GM12892 (cell line): ENCODE measurements around the gene ZCCHC18. TPM values are rescaled to one million over a fixed set of nuclear protein-coding genes. Genes with fewer than 3 reads are reported as not detected.
"Not testable (repeated sequence)": the region's sequence is repeated elsewhere in the genome, so short reads cannot be mapped to it uniquely, and the experiment has no call there.

Experiments
- DNase-seq: peaks from one replicate; pipeline ENCODE4 v3.0.0; 2011; ENCODE audit not compliant: insufficient read length
- FAIRE-seq: peaks from 2 replicates; lab custom pipeline; 2011; peaks lifted over from hg19 to GRCh38; lab: Jason Lieb, UNC
- POLR2A ChIP-seq: IDR thresholded peaks from 2 replicates; pipeline ENCODE4 v1.6.1; 2011; ENCODE audit warnings: low read depth, low read length, control low read depth
- POLR2AphosphoS5 ChIP-seq: IDR thresholded peaks from 2 replicates; pipeline ENCODE4 v1.6.1; 2011; ENCODE audit warnings: low read depth, low read length, control low read depth
- TAF1 ChIP-seq: IDR thresholded peaks from 2 replicates; pipeline ENCODE4 v1.6.1; 2011; ENCODE audit warnings: low read depth, mild to moderate bottlenecking, control low read depth, low read length, borderline replicate concordance
- polyA plus RNA-seq: library from polyadenylated mRNA; unstranded; fragments of >200 nt; gene quantifications from one replicate; pipeline ENCODE4 v1.2.1, GENCODE V29; 2012; ENCODE audit warnings: missing spikeins, inconsistent platforms; ENCODE audit not compliant: missing spikeins

The ZCCHC18 gene
- polyA plus RNA-seq = 1.1 TPM

DNA sequence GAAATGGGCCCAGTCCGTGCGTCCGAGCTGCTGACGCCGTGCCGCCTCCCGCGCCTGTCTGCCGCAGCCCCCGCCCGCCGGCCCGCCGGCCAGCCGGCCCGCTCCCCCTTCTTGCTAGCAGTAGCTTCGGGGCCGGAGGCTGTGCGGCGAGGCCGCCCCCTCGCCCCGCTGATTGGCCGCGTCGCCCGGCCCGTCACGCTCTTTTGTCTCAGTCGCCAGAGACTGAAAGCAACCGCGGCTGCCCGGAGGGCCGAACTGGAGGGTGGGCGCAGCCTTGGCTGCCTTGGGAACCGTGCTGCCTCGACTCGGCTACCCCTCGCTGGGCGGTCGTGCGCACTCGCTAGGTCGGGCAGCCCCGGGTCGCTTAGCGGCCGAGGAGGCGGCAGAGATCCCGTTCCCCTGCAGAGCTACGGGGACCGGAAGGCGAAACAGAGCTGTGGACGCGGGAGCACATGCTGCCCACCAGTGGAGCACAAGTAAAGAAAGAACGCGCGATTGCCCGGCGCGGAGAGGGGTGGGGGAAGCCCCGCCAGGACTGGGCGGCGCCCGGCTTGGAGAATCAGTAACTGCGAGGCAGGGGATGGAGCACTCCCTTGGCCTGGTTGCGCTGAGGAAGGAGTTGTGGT is at the start of gene ZCCHC18:
ZCCHC18 (plus strand) TSS at position 198 of the 626 bp plus-strand sequence. CDS start 1,589 bp downstream, outside the sequence.
- DNase-seq (peak; percentile 51), FAIRE-seq (peak; percentile 42)
- TF ChIP-seq POLR2A (peak; percentile 55; the same call in 1 of the 2 replicates), POLR2AphosphoS5 (no peak)

DNA sequence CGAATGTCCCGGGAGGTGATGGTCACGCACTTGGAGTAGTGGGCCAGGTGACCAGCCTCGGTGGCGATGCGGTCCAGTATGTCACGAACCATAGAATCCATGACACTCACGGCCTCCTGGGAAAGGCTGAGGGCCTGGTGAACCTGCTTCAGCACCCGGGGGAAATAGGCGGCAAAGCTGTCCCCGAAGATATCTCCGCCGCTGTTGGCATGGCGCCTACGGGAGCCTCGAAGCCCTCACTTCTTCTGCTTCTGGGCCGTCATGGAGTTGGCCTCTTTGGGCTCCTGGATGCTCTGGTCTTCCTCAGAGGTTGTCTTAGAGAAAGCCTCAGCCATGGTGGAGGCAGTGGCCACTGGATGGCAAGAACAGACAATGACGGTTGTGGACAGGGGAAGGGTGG is 49.7 kb upstream of the ZCCHC18 start:
- not testable (repeated sequence) for FAIRE-seq, DNase-seq

DNA sequence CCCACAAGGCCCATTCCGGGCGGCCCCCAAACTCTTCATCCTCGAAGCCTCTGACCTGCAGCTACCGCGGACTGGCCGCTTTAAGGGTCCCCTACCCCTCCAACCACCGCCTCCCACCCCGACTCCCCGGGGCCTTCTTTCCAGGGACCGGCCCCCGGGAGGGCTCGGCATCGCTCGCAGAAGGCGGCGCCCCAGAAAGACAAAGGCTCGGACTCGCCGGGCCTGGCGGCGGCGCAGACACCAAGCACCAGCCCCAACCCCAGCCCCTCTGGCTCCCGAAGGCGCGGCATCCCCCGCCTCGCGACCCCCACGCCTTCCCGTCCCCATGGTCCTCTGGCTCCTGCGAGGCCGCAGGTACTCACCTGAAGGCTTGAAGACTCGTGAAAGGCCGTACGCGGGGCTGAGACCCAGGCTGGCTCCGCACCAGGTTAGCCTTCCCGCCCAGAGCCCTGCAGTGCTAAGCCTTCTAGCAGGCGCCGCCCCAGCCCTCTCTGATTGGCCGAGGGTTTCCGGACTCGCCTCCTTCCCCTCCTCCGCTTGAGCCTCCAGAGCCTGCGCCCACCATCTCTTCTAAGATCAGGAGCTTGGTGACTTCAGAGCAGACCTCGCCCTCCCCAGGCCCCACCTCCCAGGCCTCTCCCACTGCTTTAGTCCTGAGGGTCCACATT is 36.4 kb upstream of the ZCCHC18 start, which contains the start of gene TMSB15C:
TMSB15C (minus strand) TSS at position 459 of the 668 bp plus-strand sequence.
- DNase-seq, FAIRE-seq: not testable (repeated sequence)

GRCh38 chrX:104077854-104078253 is 34.5 kb upstream of the ZCCHC18 start:
- FAIRE-seq, DNase-seq: not testable (repeated sequence)

GRCh38 chrX:104084063-104084462 is 28.3 kb upstream of the ZCCHC18 start:
- TF ChIP-seq POLR2AphosphoS5 (no peak), POLR2A (no peak), TAF1 (no peak)
- FAIRE-seq (no peak), DNase-seq (no peak)

- FAIRE-seq (no peak), DNase-seq (no peak)
- no peak for TF ChIP-seq POLR2A
- no peak for TF ChIP-seq TAF1
- TF ChIP-seq POLR2AphosphoS5 = no peak
Measured at GRCh38 chrX:104084534-104085277, 27.6 kb upstream of the ZCCHC18 start.

GRCh38 chrX:104085477-104085876 is 26.8 kb upstream of the ZCCHC18 start:
- TF ChIP-seq POLR2AphosphoS5 (no peak), POLR2A (no peak), TAF1 (no peak)
- FAIRE-seq = no peak
- no peak for DNase-seq

DNA sequence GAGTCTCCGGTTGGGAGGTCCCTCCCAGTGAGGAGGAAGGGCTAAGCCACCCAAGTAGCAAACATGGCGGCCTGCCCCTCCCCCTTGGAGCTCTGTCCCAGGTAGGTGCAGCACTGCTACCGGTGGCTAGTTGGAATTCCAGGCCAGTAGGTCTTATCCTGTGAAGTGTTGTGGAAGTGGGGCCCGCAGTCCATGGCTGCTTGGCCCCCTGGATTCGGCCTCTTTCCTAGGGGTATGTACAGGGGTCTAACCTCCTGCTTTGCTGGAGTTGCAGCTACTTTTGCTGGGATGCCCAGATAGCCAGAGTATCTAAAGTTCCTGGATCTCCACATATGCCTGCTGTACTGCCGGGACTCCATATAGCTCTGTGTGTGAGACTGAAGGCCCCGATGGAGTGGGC is 26.4 kb upstream of the ZCCHC18 start:
- DNase-seq (no peak), FAIRE-seq (no peak)
- TF ChIP-seq POLR2A = no peak
- TF ChIP-seq TAF1 = no peak
- no peak for TF ChIP-seq POLR2AphosphoS5

DNA sequence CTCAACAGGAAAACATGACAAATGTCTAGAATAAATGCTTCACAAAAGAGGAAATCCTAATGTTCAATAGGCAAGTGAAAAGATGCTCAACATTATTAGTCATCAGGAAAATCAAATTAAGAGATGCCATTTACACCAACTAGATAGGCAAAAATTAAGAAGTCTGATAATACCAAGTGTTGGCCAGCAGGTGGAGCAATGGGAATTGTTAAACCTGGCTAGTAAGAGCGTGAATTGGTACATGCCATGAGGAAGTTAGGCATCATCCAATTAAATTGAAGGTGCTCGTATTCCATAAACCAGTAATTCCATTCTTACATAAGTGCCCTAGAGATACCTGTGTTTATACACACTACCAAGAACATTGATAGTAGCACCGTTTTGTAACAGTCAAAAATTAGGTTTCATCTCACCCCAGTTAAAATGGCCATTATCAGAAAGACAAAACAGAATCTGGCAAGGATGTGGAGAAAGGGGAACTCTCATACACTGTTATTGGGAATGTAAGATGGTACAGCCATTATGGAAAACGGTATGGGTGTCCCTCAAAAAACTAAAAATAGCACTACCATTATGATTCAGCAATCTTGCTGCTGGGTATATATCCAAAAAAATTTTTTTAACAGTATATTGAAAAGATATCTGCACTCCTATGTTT is 14.0 kb upstream of the ZCCHC18 start:
- DNase-seq (no peak), FAIRE-seq (peak; percentile 96)
- TF ChIP-seq POLR2AphosphoS5 = no peak
- TF ChIP-seq POLR2A = no peak
- no peak for TF ChIP-seq TAF1

DNA sequence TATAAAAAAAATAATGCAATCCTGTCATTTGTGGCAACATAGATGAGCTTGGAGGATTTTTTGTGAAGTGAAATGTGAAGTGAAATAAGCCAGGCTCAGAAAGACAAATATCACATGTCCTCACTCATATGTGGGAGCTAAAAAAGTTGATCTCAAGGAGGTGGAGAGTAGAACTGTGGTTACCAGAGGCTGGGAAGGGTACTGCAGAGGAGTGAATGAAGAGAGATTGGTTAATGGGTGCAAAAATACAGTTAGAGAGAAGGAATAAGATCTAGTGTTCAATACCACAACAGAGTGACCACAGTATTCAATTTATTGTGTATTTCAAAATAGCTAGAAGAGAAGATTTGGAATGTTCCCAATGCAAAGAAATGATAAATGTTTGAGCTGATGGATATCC is 13.4 kb upstream of the ZCCHC18 start:
- FAIRE-seq (no peak), DNase-seq (no peak)
- TF ChIP-seq POLR2A (no peak), TAF1 (no peak), POLR2AphosphoS5 (no peak)

GRCh38 chrX:104104676-104105075 is 7.6 kb upstream of the ZCCHC18 start:
- DNase-seq (no peak), FAIRE-seq (no peak)
- TF ChIP-seq TAF1 = no peak
- TF ChIP-seq POLR2AphosphoS5 = no peak
- no peak for TF ChIP-seq POLR2A
